Neural progenitor cell (in vitro differentiated cells): ENCODE data around the gene KIAA1958.

Experiments used
- EZH2 ChIP-seq: fragments of 200-600 bp; sonication (generic); IDR thresholded peaks from 2 replicates; pipeline ENCODE4 v1.6.1; 2017; ENCODE audit warnings: antibody characterized with exemption, mild to moderate bottlenecking, moderate library complexity
- EZH2phosphoT487 ChIP-seq: fragments of 200-600 bp; sonication (generic); IDR thresholded peaks from 2 replicates; pipeline ENCODE4 v1.6.1; 2017; ENCODE audit warnings: antibody characterized with exemption
- TF ChIP-seq, protein P1 (sequence below): fragments of 200-600 bp; sonication (generic); IDR thresholded peaks from 2 replicates; pipeline ENCODE4 v1.5.1; 2017; ENCODE audit warnings: antibody characterized with exemption, mild to moderate bottlenecking

DNA sequence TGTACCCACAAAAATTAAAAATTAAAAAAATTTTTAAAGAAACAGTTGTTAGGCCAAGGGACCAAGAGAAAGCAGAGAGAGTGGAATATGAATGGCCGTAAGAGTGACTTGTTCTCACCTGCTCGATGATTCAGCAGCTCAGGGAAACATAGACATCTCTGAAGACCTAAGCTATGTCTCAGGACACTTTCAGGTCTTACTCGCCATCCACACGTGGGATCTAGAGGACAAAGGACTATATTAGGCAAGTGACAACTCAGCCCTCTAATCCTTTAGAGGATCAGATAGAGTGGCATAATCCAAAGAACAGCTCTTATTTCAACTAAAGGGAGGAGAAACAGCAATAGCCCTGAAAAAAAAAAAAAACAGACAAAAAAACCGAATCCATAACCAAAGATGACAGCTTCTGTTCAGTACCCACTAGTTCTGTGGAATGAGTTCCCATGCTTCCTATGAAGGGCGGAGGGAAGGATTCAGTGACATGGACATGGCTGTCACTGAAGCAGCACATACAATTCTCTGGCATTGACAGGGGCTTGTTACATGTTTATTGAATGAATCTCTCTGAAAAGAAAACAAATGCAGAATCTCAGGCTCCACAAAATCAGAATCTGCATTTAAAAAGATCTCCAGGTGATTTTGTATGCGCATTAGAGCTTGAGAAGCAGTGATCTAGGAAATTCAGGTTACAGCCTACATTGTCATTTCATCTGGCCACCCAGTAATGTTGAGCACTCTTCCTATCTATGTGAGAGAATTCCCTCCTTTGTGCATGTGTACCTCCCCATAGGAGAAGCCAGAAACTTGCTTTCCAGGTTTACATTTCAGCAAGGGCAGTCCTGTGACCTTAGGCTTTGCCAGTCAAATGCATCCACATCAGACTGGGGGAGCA is 96.0 kb downstream of the KIAA1958 start:
- TF ChIP-seq, protein P1, sequence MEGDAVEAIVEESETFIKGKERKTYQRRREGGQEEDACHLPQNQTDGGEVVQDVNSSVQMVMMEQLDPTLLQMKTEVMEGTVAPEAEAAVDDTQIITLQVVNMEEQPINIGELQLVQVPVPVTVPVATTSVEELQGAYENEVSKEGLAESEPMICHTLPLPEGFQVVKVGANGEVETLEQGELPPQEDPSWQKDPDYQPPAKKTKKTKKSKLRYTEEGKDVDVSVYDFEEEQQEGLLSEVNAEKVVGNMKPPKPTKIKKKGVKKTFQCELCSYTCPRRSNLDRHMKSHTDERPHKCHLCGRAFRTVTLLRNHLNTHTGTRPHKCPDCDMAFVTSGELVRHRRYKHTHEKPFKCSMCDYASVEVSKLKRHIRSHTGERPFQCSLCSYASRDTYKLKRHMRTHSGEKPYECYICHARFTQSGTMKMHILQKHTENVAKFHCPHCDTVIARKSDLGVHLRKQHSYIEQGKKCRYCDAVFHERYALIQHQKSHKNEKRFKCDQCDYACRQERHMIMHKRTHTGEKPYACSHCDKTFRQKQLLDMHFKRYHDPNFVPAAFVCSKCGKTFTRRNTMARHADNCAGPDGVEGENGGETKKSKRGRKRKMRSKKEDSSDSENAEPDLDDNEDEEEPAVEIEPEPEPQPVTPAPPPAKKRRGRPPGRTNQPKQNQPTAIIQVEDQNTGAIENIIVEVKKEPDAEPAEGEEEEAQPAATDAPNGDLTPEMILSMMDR = no peak
- TF ChIP-seq EZH2 (no peak), EZH2phosphoT487 (no peak)
